Pancreas (tissue), 10 donors: ENCODE results near the gene ZCCHC14. TPM values are rescaled to one million over a fixed set of nuclear protein-coding genes. Genes with fewer than 3 reads are reported as not detected.
"Not testable (repeated sequence)": the region's sequence is repeated elsewhere in the genome, so short reads cannot be mapped to it uniquely, and the experiment has no call there.

Experiments
- ATAC-seq, 4 donors: fragments of 200-7000 bp; cut with Tn5 transposase; one replicate each; pipeline versions ENCODE4 v1.8.0 to v1.9.1; 2020; ENCODE audit warnings: mild to moderate bottlenecking in 4 of 4, moderate library complexity in 4 of 4
- DNase-seq, 6 donors: peaks; one replicate each; pipeline ENCODE4 v3.0.0-alpha.2; 2020
- FAIRE-seq: peaks from 2 replicates; lab custom pipeline; 2012; peaks lifted over from hg19 to GRCh38; lab: Jason Lieb, UNC
- H3K27ac ChIP-seq, 4 donors: fragments of 200-600 bp; sonication (generic); 1 replicate in 3 of 4; 2 replicates in 1 of 4; pipeline versions ENCODE4 v1.5.0 to v1.8.0; 2020
- H3K27me3 ChIP-seq, 4 donors: fragments of 200-600 bp; one replicate each; pipeline ENCODE4 v1.8.0; 2021
- H3K36me3 ChIP-seq, 3 donors: fragments of 200-600 bp; sonication (generic) in 1 of 3; one replicate each; pipeline versions ENCODE4 v1.5.0 to v1.8.0; 2020 to 2021
- H3K4me1 ChIP-seq, 3 donors: fragments of 200-600 bp; one replicate each; pipeline ENCODE4 v1.8.0; 2021
- H3K4me3 ChIP-seq, 4 donors: fragments of 200-600 bp; sonication (generic) in 2 of 4; one replicate each; pipeline versions ENCODE4 v1.5.0 to v1.8.0; 2020 to 2021
- H3K9me3 ChIP-seq, 4 donors: fragments of 200-600 bp; one replicate each; pipeline ENCODE4 v1.8.0; 2021
- WGBS, 2 donors: extraction: QIAGEN DNeasy Blood & Tissue Kit; methylation state at CpG; one replicate each; pipeline ENCODE4 v1.1.7; 2013; 5-methylcytosine and 5-hydroxymethylcytosine counted together
- intact Hi-C, 3 donors: fragments of 100-400 bp; cut with DNase I; formaldehyde crosslinking; loops; one replicate each; pipeline versions ENCODE4 v1.11.1 to v1.14.2; 2022
- polyA plus RNA-seq, 2 donors: library from polyadenylated mRNA; stranded (reverse); fragments of 200-250 nt; gene quantifications; one replicate each; pipeline ENCODE4 v1.2.3, GENCODE V29; 2013
- total RNA-seq, 6 donors: library from RNA; stranded (reverse); fragmentation: NEBNext Ultra II Directional in 4 of 6; extraction: Animal tissue kit (Norgen Biotek cat#: 25700) in 4 of 6; gene quantifications; one replicate each; pipeline versions ENCODE4 v1.2.1 to v1.2.4, GENCODE V29; 2021 to 2023
- TF ChIP-seq, protein P1 (sequence below), 4 donors: fragments of 200-600 bp; sonication (generic) in 3 of 4; IDR thresholded peaks; one replicate each; pipeline versions ENCODE4 v1.5.0 to v1.8.0; 2021; ENCODE audit warnings: antibody characterized with exemption in 4 of 4
- donor health status: healthy with polysubstance abuse.
- donor health status: DM: no; HTN: no; CAD: no; lungs with moderate emphysema.
- donor health status: DM: no; HTN: no; CAD: no.
- donor health status: control.
- donor health status: control.
- donor health status: Bipolar disorder and iron deficiency.
- donor health status: DM: yes; HTN: yes; CAD: no.
- donor health status: DM: no; HTN: no; CAD: no.
- donor health status: DM: no; HTN: no; CAD: no.
- donor health status: DM: yes; HTN: yes; CAD: no.

The ZCCHC14 gene
- total and polyA plus RNA-seq, 8 donors, result 10.7 to 20.0 (median 12.8) TPM

DNA sequence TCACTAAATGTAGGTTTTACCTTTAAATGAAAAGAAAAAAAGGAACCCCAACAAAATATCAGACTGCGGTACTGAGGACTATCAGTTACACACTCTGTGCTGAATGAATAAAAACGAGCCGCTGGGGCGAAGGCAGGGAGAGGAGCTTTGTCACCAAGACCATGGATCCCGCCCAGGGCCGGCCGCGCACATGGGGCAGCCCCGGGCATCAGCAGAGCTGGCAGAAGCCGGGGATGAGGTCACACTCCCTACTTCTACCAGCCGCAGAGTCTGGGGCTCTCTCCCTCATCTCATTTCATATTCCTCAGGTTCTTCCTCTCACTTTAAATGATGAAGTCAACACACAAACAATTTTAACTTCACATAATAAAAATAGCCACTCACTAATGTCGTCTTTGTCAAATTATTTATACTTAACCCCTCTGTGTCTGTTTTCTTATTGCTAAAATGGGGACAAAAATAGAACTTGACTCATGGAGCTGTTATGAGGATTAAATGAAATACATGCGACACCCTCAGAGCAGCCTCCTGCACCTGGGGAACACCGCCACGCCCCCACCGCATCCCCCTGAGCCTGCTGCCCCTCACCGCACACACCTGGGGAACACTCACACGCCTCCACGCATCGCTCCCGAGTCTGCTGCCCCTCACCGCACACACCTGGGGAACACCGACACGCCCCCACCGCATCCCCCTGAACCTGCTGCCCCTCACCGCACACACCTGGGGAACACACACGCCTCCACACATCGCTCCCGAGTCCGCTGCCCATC is 15.4 kb downstream of the ZCCHC14 start:
- intact Hi-C loops, H3K9me3 ChIP-seq, H3K36me3 ChIP-seq, DNase-seq, H3K27ac ChIP-seq, FAIRE-seq, H3K4me3 ChIP-seq, H3K27me3 ChIP-seq: not testable (repeated sequence)
- peak in 3 of 4 donors; percentile 13 to 45 (median 37) for ATAC-seq
- WGBS, 2 donors, result 90 to 92% methylated on average over 30 of the region's 30 CpGs
- H3K4me1 ChIP-seq, result peaks cover 0 to 11% (median 6%) of the 10 kb centered on the region in 3 donors

DNA sequence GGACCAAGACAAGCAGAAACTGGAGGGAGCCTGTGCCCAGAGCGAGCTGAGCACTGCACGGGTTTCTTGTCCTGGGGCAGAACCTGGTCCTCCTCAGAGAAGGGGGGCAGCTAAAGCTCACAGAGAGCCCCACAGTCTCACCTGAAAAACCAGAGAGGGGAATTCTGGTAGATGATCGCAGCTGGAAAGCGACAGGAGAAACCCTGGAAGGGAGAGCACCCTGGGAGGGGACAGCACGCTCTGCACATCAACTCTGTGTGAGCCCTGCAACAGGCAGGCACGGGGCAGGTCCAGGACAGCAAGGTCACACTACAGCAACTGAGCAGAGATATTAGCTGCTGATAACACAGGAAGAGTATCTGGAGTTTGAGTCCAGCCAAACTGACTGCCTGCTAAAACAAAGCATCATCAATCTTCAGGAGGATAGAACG is 18.2 kb downstream of the ZCCHC14 start:
- no peak for DNase-seq
- Histone ChIP-seq H3K27me3 (no peaks in the 10 kb centered on the region), H3K9me3 (no peaks in the 10 kb centered on the region), H3K4me3 (no peak overlapping the region), H3K36me3 (no peaks in the 10 kb centered on the region), H3K27ac (no peak overlapping the region), H3K4me1 (peaks cover 0 to 13% (median 6%) of the 10 kb centered on the region in 3 donors)
- no peak for FAIRE-seq
- TF ChIP-seq, protein P1, sequence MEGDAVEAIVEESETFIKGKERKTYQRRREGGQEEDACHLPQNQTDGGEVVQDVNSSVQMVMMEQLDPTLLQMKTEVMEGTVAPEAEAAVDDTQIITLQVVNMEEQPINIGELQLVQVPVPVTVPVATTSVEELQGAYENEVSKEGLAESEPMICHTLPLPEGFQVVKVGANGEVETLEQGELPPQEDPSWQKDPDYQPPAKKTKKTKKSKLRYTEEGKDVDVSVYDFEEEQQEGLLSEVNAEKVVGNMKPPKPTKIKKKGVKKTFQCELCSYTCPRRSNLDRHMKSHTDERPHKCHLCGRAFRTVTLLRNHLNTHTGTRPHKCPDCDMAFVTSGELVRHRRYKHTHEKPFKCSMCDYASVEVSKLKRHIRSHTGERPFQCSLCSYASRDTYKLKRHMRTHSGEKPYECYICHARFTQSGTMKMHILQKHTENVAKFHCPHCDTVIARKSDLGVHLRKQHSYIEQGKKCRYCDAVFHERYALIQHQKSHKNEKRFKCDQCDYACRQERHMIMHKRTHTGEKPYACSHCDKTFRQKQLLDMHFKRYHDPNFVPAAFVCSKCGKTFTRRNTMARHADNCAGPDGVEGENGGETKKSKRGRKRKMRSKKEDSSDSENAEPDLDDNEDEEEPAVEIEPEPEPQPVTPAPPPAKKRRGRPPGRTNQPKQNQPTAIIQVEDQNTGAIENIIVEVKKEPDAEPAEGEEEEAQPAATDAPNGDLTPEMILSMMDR (IDR thresholded peaks at IDR 0.05), result no peak
- 78 to 81% methylated on average over 7 of the region's 7 CpGs for WGBS, 2 donors
- ATAC-seq, result no peak
- intact Hi-C loops, result no loop called here

DNA sequence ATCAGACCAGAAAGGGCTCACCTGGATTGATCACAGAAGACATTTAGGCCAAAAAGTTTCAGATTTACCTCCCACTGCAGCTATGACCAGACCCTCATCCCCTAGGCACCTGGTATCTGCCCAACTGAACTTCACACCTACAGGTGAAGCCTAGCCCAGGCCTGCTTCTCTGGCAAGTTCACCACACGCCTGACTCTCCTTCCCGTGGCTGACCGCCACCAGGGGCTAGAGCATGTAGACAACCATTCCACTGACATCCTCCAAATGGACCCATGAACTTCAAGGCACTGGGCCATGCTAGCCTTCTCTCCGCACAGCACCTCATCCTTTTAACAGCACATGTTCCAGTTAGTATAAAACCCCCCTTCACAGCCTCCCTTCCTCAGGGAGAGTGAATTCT is 18.8 kb downstream of the ZCCHC14 start:
- no peak for ATAC-seq
- H3K36me3 ChIP-seq, result no peaks in the 10 kb centered on the region
- DNase-seq, result no peak
- no peak overlapping the region for H3K27ac ChIP-seq
- intact Hi-C loops, result no loop called here
- 95 to 99% methylated on average over 4 of the region's 4 CpGs for WGBS, 2 donors
- TF ChIP-seq, protein P1 (IDR thresholded peaks at IDR 0.05), result no peak
- no peaks in the 10 kb centered on the region for H3K27me3 ChIP-seq
- H3K4me3 ChIP-seq, result no peak overlapping the region
- no peaks in the 10 kb centered on the region for H3K9me3 ChIP-seq
- H3K4me1 ChIP-seq, result peaks cover 0 to 13% (median 6%) of the 10 kb centered on the region in 3 donors
- FAIRE-seq, result no peak

DNA sequence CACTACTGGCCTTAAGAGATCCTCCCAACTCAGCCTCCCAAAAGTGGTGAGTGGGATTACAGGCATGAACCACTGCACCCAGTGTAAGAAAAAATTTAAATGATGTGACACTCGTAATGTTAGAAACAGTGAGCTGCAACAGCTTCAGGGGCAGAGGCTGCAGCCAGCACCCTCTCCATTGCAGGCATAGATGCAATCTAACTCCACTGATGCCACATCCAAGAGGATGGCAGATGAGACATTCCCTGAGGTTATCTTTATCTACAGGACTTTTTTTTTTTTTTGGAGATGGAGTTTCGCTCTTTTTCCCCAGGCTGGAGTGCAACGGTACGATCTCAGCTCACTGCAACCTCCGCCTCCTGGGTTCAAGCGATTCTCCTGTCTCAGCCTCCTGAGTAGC is 19.9 kb downstream of the ZCCHC14 start:
- FAIRE-seq, result no peak
- Histone ChIP-seq H3K4me3 (no peak overlapping the region), H3K9me3 (no peaks in the 10 kb centered on the region), H3K4me1 (peaks cover 0 to 13% (median 6%) of the 10 kb centered on the region in 3 donors), H3K36me3 (no peaks in the 10 kb centered on the region), H3K27ac (no peak overlapping the region), H3K27me3 (no peaks in the 10 kb centered on the region)
- no peak for DNase-seq
- TF ChIP-seq, protein P1 (IDR thresholded peaks at IDR 0.05), result no peak
- 98 to 99% methylated on average over 5 to 6 of the region's 6 CpGs for WGBS, 2 donors
- no peak for ATAC-seq
- intact Hi-C loops, result no loop called here

DNA sequence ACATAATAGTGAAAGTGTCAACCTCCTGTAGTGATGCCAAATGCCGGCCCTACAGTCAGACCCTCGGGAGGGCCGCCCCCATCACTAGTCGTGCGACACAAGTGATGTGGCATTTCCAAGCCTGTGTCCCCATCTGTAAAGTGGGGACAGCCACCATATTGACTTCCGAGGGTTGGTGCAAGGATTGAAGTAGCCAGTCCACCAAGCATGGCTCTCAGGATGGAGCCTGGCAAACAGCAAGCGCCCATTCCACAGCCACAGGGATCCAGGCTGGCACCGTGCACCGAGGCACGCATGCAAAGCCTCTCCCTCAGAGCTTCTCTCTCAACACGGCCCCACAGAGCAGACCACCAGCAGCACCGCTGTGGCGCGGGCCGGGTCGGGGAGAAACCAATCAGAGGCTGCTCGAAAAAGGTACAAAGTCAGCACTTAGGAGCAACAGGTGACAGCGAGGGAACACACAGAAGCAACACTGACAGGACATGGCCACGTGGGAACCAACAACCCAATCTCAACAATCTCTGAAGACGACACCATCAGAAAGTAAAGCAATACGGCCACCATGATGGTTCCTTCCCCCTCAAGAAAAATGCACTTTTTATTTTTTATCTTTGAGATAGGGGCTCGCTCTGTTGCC is 20.6 kb downstream of the ZCCHC14 start:
- DNase-seq, result no peak
- Histone ChIP-seq H3K27ac (no peak overlapping the region), H3K36me3 (no peaks in the 10 kb centered on the region), H3K27me3 (no peaks in the 10 kb centered on the region), H3K4me1 (peaks cover 0 to 13% (median 6%) of the 10 kb centered on the region in 3 donors), H3K9me3 (no peaks in the 10 kb centered on the region), H3K4me3 (no peak overlapping the region)
- no peak for FAIRE-seq
- intact Hi-C loops, result no loop called here
- whole genome bisulfite sequencing, 2 donors, result 87 to 92% methylated on average over 21 to 22 of the region's 22 CpGs
- no peak for ATAC-seq
- TF ChIP-seq, protein P1 (IDR thresholded peaks at IDR 0.05), result no peak
